Ureter (tissue), 1 donor: ENCODE results near the gene CROT. TPM values are rescaled to one million over a fixed set of nuclear protein-coding genes. Genes with fewer than 3 reads are reported as not detected.

Experiments used
- DNase-seq: peaks from one replicate; pipeline ENCODE4 v3.0.0-alpha.2; 2020; ENCODE audit warnings: low spot score
- total RNA-seq: library from RNA; stranded (reverse); gene quantifications from one replicate; pipeline ENCODE4 v1.2.4, GENCODE V29; 2023
- donor health status: DM: yes; HTN: yes; CAD: no.

Gene CROT
- total RNA-seq, 1 donor from 2014 or later, result 96.9 TPM

DNA sequence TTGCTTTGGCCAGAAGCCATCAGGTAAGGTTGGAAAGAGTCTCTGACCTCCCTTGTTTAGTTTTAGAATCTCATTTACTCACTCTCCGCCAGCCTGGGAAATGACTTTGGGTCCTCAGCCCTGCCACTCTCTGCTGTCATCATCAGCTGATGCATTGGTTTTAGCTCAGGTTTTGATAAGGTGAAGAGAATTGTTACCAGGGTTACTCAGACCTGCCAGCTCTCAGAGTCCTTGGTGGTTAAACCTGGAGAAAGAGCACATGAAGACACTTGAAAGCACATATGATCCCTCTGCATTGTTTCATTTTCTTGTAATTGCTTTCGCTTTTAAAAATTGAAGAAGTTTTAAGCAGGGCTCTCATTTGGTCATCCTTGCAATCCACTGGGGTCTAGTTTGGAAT, 4.0 kb upstream of the CROT start:
- DNase-seq, result no peak

DNA sequence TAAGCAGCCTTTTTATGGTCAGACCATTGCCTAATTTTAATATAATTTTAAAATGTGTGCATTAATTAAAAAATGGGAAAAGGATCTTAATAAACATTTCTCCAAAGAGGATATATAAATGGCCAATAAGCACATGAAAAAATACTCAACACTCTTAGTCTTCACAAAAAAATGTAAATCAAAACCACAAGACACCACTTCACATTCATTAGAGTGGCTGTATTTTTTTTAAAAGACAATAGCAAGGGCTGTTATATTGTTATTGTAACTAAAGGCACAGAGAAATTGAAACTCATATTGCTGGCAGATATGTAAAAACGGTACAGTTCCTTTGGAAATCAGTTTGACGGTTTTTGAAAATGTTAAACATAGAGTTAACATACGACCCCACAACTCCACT, 3.2 kb upstream of the CROT start:
- no peak for DNase-seq

DNA sequence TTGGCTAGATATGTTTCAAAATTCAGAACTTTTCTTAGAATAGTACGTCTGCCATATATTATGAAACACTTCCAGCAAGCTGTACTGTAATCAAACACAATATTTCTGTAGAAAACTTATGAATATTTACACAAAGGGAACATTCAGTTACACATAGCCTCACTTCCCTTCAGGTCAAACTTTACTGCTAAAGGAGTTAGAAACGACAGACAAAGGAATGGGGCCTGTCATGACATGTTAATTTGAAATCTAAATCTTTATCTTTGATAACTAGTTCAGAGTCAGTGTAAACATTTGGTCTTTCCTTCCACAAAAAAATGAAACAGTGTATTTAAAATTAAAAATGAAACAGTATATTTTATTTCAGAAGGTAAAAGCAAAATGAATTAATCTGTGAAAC, 1.0 kb upstream of the CROT start:
- DNase-seq, result no peak

DNA sequence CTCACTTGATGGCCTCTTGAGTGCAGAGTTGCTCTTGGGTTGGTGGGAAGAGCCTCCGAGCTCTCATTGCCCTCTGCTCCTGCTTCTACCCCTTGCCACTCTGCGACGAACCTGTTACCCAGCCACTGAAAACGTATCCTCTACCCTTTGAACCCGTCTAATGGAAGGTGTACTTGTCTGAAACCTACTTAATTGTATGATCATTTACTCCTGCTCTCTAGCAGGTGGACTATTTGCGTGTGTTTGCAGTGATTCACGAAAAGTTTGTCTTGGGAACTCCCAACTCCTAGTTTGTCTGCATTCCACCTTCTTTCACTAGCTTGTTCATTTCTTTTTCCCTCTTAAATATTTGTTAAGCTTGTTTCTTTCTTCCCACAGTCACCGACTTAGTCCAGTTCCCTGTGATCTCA, 503 bp downstream of the CROT start:
- DNase-seq, result no peak

DNA sequence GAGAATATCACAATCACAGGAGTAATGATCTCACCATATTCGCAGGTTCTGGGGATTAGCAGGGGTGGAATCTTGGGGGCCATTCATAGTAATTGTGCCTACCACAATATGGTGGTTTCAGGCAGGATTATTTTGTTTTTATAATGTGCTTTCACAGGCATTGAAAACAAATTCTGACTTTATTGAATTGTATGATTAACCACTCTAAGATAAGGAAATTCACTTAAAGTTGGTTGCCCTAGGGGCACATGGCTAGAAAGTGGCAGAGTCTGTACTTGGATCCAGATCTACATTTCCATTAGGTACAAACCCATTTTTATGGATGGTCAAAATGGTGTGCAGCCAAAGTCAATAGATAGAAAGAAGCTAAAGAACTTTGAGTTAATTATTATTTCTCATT, 1.7 kb downstream of the CROT start:
- no peak for DNase-seq

DNA sequence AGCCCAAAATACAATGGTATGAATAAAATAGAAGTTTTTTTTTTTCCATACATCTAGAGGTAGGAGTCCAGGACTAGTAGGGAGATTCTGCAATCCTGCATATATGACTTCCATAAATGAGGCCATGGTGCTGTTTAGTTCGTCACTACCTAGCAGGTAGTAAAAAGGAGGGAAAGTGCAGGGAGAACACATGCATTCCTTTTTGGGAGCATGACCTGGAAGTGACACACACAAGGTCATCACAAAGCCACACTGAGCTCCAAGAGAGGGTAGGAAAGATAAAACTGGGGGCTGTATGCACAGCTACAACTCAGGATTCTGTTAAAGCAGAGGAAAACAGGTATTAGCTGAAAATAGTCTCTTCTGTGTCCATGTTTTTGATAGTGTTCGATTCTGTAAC, 2.2 kb downstream of the CROT start:
- no peak for DNase-seq

DNA sequence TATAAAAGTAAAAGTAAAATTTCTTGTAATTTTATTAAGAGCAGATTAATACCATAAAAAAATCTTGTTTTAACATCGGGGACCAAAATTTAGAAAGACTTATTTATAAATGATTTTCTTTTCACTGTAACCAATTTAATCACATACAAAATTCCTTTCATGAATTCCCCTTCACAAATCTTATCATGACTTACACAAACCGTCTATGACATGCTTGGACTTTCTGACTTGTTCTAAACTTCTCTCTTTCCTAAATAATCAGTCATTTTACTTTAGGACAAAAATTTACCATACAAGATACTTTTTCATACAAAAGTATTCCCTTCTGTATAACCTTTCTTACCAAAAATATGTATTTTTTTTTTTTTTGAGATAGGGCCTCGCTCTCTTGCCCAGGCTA, 9.3 kb downstream of the CROT start:
- DNase-seq, result no peak

DNA sequence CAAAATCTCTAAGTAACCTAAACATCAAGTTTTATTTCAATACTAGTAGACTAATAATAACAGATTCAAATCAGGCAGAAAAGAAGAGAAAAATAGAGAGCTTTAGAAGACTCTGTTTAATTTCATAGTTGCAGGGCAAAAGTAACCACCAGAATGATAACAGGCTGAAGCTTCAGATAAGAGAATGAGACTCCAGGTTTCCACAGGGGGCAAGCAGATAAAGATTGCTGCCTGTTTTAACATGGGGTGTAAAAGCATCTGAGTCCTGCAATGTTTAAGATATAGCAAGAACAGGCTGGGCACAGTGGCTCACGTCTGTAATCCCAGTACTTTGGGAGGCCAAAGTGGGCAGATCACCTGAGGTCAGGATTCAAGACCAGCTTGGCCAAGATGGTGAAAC, 11.0 kb downstream of the CROT start:
- no peak for DNase-seq

DNA sequence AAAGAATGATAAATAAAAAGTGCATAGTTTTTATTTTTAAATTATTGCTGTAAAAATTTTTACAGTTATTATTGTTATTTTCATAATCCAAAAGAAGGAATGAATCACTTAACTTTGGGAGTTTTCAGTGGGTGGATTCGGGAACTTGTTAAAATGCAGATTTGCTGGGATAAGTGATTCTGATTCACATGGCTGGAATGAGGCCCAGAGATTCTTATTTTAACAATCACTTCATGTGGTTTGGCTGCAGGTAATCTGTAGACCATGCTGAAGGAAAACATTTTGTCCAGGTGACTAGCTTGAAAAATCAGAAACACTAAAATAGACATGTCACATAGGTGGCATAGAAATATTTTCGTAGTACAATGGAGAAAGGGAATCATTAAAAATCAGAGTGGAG, 13.9 kb downstream of the CROT start:
- DNase-seq, result no peak

DNA sequence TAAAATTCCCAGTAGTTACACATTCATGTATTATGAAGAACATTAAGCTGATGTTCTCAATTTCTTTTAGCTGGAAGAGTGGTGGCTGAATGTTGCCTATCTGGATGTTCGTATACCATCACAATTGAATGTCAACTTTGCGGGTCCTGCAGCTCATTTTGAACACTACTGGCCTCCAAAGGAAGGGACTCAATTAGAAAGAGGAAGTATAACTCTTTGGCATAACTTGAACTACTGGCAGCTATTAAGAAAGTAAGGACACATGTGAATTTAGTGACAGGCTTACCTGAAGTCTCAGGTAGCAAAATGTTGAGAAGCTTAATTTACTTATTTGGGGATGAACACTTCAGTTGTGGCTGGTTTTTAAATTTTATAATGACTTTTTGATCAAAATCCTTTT, 15.9 kb downstream of the CROT start:
- no peak for DNase-seq

DNA sequence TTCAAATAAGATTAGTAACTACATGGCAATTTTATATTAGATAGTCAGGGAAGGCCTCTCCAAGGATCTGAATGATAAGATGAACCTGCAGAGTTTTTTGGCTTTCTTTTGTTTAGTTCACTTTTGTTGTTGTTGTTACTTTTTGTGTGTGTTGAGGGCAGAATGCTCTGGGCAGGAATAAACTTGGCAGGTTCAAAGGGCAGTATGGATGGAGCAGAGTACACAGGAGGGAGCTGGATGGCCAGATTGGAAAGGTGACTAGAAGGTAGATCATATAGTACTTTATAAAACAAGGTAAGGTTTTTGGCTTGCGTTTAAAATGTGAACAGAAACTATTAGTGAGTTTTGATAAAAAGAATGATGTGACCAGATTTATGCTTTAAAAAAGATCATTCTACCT, 17.9 kb downstream of the CROT start:
- DNase-seq, result no peak

DNA sequence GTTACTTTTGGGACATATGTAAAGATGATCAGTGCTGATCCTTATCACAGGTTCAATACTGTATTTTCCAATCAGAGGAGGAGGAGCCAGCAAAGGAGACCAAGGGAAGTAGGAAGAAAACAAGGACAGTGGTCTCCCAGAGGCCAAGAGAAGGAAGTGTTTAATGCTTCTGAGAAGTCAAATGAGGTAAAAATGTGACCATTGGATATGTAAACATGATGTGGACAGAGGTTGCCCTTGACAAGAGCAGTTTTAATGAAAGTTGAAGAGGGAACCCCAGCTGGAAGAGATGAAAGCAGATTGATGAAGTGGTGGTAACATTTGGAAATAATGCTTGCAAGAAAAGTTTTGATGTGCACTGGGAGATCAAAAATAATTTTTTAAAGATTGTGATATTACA, 18.8 kb downstream of the CROT start:
- DNase-seq, result no peak

DNA sequence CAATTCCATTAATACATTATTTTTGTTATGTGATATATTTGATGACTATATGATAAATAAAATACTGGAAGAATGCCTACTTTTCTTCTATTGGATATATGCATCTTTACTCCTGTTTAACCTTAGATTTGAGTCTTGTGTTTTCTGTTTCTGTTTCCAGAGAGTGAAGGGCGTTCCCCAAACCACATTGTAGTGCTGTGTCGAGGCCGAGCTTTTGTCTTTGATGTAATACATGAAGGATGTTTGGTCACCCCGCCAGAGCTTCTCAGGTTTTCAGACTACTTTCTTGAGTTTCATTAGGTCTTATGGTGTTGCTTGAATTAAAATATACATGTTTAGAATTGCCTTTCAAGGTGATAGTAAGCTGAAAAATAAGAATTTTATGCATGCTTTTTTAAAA, 23.8 kb downstream of the CROT start:
- DNase-seq, result no peak

DNA sequence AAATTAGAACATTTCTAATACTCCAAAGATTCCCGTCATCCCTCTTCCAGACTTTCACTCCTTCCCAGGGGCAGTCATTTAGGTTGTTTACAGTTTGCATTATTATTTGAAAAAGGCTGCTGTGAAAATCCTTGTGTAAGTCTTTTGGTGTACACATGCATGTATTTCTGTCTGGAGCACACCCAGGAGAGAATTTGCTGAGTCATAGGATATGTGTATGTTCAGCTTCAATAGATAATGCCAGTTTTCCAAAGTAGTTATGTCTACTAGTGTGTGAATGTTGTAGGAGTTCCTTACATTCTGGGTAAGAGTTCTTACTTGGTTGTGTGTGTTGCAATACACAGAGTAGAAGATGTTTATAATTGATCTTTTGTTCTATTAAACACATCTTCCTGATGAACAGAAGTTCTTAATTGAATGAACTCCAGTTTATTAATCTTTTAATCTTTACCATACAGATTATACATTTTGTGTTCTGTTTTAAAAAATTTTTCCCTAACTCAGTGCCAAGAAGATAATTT, 25.3 kb downstream of the CROT start:
- DNase-seq, result no peak

DNA sequence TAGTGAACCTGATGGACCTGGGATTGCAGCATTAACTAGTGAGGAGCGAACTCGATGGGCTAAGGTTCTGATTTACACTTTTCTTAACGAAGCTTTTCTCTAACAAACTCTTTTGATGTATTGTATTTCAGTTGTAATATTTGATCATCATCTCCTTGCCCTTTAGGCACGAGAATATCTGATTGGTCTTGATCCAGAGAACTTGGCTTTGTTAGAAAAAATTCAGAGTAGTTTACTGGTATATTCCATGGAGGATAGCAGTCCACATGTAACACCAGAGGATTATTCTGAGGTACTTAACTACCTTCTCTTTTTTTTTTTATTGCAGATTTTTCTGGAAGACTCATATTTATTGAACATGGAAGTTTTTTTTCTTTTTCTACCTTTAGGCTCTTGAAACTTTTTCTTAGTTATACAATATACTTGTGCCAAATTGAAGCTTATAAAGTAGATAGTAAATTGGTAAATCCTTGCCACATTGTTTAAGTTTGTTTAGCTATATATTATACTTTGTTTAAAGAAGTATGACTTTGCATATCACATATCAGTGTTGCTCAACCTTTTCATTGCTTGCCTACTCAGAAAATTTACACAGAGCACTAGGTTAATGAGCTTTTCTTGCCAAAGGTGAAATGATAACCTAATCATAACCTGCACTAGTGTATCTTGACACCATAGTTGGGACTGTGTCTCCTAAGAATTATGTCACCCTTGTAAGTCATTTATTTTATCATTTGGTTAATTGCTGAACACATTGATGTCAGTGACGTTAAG, 30.4 kb downstream of the CROT start:
- no peak for DNase-seq

DNA sequence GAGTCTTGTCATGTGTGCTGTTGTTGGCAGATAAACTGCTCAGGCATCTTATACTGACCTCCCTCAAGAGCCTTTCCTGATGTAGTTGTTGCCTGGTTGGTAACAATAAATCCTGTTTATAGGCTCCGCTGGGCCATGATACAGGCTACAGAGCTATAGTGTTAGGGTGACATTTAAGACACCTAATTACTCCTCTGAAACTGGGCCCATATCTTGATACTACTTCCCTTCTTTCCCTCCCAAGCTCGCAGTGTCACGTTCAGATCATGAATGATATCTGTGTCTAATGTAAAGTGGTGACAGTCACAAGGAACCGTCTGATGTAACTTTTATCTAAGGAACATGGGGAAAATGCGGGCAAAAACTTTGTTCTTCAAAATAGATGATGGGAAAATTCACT, 35.4 kb downstream of the CROT start:
- DNase-seq, result no peak

DNA sequence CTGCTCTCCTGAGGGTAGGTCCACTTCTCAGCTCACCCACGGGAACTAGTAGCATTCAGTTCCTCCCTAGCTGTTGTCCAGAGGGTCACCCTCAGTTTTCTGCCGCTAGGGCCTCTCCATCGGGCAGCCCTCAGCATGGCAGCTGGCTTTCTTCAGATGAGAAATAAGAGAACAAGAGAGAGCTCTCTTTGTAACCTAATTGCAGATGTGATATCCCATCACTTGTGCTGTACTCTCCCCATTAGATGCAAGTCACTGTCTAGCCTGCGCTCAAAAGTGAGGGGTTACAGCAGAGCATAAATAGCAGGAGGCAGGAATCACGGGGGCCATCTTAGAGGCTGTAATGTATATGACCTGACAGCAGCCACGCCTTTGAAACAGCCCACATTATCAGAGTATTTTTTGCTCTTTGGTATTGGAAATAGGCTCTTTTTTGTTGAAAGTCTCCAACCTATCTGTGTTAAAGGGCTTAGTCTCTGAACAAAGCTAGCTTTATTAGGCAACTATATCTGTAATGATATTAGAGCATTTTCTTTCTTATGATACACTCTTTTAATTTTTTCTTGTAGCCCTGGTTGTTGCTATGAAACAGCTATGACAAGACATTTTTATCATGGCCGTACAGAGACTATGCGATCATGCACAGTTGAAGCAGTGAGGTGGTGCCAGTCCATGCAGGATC, 45.7 kb downstream of the CROT start:
- no peak for DNase-seq

DNA sequence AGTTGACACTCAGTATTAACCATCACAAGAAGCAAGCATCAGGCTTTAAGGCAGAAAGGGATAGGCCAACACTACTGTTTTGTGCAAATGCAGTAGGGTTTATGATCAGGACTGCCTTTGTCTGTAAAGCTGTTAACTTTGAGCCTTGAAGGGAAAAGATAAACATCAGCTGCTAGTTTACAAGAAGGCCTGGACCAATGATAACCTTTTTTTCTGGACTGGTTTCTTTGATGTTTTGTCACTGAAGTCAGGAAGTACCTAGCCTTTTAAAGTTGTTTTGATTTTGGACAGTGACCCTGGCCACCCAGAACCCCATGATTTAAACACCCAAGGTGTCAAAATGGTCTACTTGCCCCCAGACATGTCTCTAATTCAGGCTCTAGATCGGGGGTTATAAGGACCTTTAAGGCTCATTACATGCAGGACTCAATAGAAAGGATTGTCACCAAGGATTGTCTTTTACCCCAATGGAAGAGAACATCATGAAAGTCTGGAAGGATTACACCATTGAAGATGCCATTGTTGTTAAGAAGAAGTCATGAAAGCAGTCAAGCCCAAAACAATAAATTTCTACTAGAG, 50.1 kb downstream of the CROT start:
- no peak for DNase-seq

DNA sequence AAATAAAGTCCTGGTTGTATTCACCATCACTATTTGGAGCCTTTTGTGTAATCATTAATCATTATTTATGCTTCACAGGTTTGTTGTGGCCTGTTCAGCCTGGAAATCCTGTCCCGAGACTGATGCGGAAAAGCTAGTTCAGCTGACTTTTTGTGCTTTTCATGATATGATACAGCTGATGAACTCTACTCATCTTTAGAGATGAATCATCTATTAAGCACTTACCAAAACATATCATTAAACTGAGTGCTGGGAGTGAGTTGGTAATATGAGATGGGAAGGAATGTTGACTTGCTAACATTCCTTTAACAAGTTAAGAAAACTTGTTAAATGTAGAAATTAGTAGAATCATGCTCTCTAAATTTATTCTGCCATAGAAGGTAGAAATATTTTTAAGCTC, 53.0 kb downstream of the CROT start:
- DNase-seq, result no peak

DNA sequence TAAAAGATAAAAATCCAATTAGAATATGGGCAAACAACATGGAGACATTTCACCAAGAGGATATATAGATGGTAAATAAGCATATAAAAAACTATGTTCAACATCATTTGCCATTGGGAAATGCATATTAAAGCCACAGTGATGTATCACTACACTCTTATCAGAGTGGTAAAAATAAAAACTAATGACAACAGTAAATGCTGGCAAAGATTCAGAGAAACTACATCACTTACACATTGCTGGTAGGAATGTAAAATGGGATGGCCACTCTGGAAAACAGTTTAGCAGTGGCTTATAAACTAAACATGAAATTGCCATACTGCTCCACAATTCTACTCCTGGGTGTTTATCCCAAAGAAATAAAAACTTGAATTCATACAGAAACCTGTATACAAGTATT, 59.2 kb downstream of the CROT start:
- DNase-seq, result no peak

DNA sequence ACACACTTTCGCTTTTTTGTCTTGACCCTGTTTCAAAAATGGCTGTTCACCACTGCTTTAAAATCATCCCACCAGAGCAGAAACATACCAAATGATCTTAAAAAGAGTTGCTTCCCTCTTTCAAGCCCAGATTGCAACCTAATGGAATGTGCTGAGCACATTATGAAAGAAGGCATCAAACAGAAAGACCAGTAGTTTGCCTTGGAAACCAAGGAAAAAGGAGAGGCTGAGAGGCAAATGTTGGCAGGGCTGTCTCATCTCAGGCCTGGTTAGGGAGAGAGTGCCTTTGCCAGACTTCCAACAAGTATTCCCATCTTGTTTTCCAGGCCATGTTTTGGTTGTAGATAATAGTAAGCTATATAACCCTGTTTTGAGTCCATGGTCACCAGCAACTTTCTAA, 65.7 kb downstream of the CROT start:
- no peak for DNase-seq

DNA sequence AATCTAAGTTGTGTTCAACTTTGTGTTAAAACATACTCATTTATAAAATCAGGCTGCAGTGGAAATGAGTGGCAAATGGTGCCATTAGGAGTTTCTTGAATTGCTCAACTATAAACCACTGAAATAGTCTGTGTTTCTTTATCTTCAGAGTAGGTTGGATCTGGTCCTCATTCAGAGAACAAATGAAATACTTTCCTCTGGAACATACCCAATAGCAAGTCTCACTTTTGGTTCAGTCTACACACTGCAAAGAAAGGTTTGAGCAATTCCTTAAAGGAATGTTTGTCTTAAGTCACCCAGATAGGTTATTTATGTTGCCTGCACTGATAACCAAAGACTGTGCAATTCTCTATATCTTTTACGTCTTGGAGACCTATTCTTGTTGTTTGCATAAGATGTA, 67.6 kb downstream of the CROT start:
- DNase-seq, result no peak
